HUES48 (cell line): ENCODE measurements around the gene ITPKA.

Source experiments
- H3K27ac ChIP-seq: one replicate; pipeline ENCODE4 v1.7.0; 2013; ENCODE audit warnings: low read depth, low read length, inconsistent platforms
- H3K27me3 ChIP-seq: 2 replicates; pipeline ENCODE4 v1.6.1; 2013; ENCODE audit warnings: mild to moderate bottlenecking, low read length; ENCODE audit not compliant: control insufficient read depth, insufficient read depth
- H3K36me3 ChIP-seq: 2 replicates; pipeline ENCODE4 v1.6.1; 2013; ENCODE audit warnings: low read length; ENCODE audit not compliant: control insufficient read depth, insufficient read depth
- H3K4me1 ChIP-seq: 2 replicates; pipeline ENCODE4 v1.6.1; 2013; ENCODE audit warnings: mild to moderate bottlenecking, low read length; ENCODE audit not compliant: control insufficient read depth, insufficient read depth
- H3K4me3 ChIP-seq: 2 replicates; pipeline ENCODE4 v1.5.1; 2013; ENCODE audit warnings: mild to moderate bottlenecking, low read depth, low read length
- H3K9ac ChIP-seq: 2 replicates; pipeline ENCODE4 v1.6.1; 2013; ENCODE audit warnings: mild to moderate bottlenecking, low read depth, low read length, moderate library complexity
- H3K9me3 ChIP-seq: 2 replicates; pipeline ENCODE4 v1.6.1; 2013; ENCODE audit warnings: low read length; ENCODE audit not compliant: control insufficient read depth, insufficient read depth

Gene ITPKA

DNA sequence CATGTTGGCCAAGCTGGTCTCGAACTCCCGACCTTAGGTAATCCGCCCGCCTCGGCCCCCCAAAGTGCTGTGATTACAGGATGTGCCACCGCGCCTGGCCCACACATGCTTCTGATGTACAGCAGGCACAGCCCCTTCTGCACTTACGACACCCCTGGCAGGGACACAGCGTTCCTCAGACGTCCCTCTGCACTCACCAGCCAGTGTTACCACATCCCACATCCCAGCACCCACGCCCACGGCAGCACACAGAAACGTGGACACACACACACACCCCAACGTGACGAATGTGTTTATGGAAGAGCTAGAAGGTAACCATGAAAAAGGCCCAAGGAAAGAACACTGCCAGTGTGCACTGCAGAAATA is 51.0 kb downstream of the ITPKA start:
- Histone ChIP-seq H3K9ac (no peak overlapping the region), H3K36me3 (no peaks in the 10 kb centered on the region), H3K27ac (no peak overlapping the region), H3K9me3 (no peaks in the 10 kb centered on the region), H3K27me3 (no peaks in the 10 kb centered on the region), H3K4me3 (no peak overlapping the region; the same call in 1 of the 2 replicates), H3K4me1 (no peaks in the 10 kb centered on the region)

DNA sequence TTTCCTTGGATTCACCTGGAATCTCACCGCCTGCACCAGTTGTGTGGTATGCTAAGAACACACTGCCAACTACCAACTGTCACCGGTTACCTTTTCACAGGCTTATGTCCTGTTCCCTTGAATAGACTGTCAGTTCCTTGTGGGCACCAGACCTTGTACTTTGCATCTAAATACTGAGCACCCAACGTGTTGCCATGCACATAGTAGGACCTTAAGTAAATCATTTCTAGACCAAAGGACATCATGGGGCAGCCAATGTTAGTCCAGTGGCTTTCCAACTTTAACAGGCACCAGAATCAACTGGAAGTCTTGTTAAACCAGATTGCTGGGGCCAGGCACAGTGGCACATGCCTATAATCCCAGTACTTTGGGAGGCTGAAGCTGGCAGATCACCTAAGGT is 51.5 kb downstream of the ITPKA start:
- Histone ChIP-seq H3K9me3 (no peaks in the 10 kb centered on the region), H3K27me3 (no peaks in the 10 kb centered on the region), H3K4me3 (no peak overlapping the region), H3K27ac (no peak overlapping the region), H3K36me3 (no peaks in the 10 kb centered on the region), H3K4me1 (no peaks in the 10 kb centered on the region), H3K9ac (no peak overlapping the region)

GRCh38 chr15:41546851-41547786 is 53.4 kb downstream of the ITPKA start:
- no peaks in the 10 kb centered on the region for H3K9me3 ChIP-seq
- no peak overlapping the region for H3K27ac ChIP-seq
- H3K9ac ChIP-seq: no peak overlapping the region
- H3K4me3 ChIP-seq: no peak overlapping the region
- no peaks in the 10 kb centered on the region for H3K27me3 ChIP-seq
- no peaks in the 10 kb centered on the region for H3K4me1 ChIP-seq
- no peaks in the 10 kb centered on the region for H3K36me3 ChIP-seq

DNA sequence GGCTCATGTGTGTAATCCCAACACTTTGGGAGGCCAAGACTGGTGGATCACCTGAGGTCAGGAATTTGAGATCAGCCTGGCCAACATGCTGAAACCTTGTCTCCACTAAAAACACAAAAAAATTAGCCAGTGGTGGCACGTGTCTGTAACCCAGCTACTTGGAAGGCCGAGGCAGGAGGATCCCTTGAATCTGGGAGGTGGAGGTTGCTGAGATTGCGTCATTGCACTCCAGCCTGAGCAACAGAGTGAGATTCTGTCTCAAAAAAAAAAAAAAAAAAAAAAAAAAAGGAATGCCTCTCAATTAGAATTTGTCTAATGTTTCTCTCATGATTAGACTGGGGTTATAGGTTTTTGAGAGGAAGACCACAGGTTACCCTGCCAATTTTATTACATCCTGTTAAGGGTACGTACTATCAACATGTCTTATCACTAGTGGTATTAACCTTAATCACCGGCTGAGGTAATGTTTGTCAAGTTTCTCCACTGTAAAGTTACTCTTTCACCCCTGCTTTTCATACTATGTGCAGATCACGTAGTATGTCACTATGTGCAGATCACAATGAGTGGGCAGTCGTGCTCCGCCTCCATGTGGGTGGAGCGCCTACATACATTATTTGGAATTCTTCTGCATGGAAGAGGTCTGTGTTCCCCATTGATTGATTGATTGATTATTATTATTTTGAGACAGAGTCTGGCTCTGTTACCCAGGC is 56.5 kb downstream of the ITPKA start:
- no peaks in the 10 kb centered on the region for H3K27me3 ChIP-seq
- no peak overlapping the region for H3K27ac ChIP-seq
- no peaks in the 10 kb centered on the region for H3K36me3 ChIP-seq
- no peak overlapping the region for H3K9ac ChIP-seq
- no peaks in the 10 kb centered on the region for H3K4me1 ChIP-seq
- H3K4me3 ChIP-seq: no peak overlapping the region
- H3K9me3 ChIP-seq: no peaks in the 10 kb centered on the region
